GM12865 (cell line): ENCODE measurements around the gene GRIN2A.

ENCODE experiments used
- DNase-seq: peaks from one replicate; pipeline ENCODE4 v3.0.0; 2010; ENCODE audit warnings: low read depth
- H3K4me3 ChIP-seq: 2 replicates; pipeline ENCODE4 v1.5.1; 2011; ENCODE audit warnings: mild to moderate bottlenecking, low read depth, low read length, control low read depth
- TF ChIP-seq, protein P1 (sequence below): IDR thresholded peaks from 2 replicates; pipeline ENCODE4 v1.5.1; 2011; ENCODE audit warnings: low read length, control low read depth, low read depth, inconsistent platforms; ENCODE audit not compliant: insufficient read depth; ENCODE audit errors: missing control alignments

The GRIN2A gene

DNA sequence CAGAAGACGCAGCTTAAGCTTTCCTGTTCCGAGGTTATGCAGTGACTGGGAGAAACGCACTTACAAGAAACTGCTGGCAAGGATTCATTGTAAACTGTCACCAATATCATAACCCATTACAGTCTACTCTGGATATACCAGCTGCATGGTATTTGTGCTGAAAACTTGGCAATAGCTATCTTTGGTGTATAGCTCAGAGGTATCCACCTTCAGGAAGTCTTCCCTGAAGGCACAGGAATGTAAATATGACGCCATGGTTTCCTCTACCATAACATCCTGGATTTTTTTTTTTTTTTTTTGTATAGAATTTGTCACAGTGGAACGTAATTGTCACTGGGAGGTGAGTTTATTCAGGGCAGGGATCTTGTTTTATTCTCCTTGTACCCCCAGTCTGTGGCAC lies 406.2 kb downstream of the GRIN2A start:
- TF ChIP-seq, protein P1, sequence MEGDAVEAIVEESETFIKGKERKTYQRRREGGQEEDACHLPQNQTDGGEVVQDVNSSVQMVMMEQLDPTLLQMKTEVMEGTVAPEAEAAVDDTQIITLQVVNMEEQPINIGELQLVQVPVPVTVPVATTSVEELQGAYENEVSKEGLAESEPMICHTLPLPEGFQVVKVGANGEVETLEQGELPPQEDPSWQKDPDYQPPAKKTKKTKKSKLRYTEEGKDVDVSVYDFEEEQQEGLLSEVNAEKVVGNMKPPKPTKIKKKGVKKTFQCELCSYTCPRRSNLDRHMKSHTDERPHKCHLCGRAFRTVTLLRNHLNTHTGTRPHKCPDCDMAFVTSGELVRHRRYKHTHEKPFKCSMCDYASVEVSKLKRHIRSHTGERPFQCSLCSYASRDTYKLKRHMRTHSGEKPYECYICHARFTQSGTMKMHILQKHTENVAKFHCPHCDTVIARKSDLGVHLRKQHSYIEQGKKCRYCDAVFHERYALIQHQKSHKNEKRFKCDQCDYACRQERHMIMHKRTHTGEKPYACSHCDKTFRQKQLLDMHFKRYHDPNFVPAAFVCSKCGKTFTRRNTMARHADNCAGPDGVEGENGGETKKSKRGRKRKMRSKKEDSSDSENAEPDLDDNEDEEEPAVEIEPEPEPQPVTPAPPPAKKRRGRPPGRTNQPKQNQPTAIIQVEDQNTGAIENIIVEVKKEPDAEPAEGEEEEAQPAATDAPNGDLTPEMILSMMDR: no peak
- no peak for DNase-seq
- H3K4me3 ChIP-seq: no peak overlapping the region

DNA sequence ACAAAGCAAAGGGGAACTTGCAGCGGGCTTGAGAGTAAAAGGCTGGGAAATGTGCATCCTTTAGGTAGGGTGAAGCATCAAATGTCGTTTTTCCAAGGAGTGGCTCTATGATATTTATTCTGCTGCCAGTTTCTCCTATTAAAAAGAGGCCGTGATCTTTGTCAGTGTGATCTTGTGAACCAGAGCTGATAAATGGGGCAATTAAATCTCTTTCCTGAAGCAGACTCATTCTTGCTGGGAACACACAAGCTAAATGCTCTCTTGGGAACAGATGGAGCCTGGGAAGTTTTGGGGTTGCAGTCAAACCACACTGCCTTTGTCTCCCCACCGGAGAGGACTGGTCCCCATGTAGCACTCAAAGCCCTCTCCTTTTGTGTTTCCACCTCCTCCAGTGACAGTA lies 408.9 kb downstream of the GRIN2A start:
- H3K4me3 ChIP-seq: no peak overlapping the region
- TF ChIP-seq, protein P1: no peak
- DNase-seq: no peak

DNA sequence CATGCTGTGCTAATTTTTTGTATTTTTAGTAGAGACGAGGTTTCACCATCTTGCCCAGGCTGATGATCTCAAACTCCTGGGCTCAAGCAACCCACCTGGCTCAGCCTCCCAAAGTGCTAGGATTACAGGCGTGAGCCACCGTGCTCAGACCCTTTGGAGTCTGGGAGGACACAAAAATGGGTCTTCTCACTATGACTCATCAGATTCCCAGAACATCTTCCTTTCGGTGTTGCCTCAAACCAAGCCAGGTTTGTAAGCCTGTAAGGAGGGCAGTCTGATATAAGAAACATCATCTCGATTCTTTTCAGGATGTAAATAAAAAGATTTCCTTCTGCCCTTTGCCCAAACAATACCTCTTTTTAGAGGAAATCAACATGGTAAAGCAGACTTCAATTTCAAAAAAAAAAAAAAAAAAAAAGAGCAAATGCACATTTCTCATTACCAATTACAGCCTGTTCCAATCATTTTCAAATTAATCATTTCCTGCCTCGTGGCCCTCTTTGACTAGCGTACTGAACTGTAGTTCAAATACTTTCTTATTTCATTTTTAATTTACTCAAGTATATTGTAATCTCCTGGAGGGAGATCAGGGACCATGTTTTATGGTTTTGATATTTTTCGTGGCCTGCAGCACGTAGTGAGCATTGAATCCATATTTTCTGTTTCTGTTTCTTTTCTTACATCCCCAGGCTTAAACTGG lies 409.6 kb downstream of the GRIN2A start:
- TF ChIP-seq, protein P1: no peak
- no peak for DNase-seq
- H3K4me3 ChIP-seq: no peak overlapping the region

DNA sequence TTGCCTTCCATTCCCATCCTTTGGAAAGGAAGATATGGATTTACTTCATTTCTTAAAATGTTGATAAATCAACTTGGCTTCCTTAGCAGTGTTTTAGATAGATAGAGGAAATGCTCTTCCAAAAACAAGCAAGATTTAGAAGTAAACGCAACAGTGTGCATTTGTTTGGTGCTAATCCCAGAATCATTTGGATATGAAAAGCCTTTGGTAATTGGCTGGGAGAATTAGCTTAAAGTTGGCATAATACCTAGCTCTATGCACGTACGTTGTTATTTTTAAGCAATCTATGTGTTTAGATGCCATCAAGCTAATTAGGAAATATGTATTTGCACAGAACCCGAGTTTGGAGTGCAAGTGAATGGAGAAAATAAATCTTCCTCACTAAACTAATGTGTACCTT lies 415.3 kb downstream of the GRIN2A start:
- no peak overlapping the region for H3K4me3 ChIP-seq
- DNase-seq: no peak
- TF ChIP-seq, protein P1: no peak

DNA sequence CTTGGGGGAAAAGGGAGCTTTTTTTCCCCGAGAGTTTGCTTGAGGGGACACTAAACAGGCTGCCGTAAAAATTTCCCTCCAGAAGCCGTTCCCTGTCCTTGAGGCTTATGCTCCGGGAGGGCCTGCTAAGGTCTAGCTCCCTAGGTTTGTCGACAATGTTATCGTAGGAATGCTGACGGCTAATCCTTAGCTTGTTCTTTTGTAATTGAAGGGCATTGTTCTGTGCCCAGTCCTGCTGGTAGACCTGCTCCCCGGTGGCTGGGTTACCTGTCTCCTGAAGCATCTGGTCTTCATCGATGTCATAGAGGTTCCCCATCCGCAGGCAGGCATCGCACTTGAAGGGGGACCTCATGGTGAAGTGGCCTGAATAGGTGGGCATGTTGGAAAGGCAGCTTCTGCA lies 418.7 kb downstream of the GRIN2A start:
- no peak overlapping the region for H3K4me3 ChIP-seq
- TF ChIP-seq, protein P1: no peak
- no peak for DNase-seq

DNA sequence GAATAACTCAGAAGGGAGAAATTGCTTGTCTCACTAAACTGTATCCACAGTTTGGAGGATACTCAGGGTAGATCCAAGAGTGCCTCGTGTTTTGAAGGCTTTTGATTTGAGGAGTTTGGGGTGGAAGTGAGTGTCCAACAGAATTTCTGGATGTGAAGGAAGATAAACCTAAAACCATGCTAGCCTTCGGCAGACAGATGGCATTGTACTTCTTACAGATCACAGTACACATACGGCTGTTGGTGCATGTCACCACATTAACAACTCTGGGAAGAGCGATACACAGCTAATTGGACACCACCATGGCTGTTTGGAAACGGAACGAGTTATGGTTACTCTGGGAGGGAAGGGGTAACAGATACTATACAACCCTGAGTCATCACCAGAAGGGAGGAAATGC lies 420.4 kb downstream of the GRIN2A start:
- TF ChIP-seq, protein P1: no peak
- no peak for DNase-seq
- H3K4me3 ChIP-seq: no peak overlapping the region

DNA sequence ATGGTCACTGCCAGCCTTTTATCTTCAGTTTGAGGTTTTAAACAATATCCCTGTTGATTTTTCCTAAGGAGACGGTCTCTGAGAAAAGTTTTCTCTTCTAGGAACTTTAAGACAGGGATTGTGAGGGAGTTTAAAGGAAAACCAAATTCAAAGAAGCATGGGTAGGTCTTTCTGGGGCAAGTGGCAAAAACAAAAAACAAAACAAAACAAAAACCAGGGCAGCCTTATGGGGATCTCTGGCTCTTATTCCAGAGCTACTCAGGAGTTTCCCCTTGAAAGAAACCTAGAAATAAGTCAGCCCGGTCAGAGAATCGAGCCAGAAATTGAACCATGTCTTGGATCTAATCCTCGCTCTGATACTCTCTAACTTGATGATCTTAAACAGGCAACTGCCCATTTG lies 424.5 kb downstream of the GRIN2A start:
- TF ChIP-seq, protein P1: no peak
- no peak for DNase-seq
- H3K4me3 ChIP-seq: no peak overlapping the region
